SK-N-SH treated with all-trans-retinoic acid at 6 μM for 48 hours (cell line): ENCODE results near the gene RPL18.

Source experiments
- SNAI2 ChIP-seq: fragments of 250-450 bp; sonication (Bioruptor Pico); IDR thresholded peaks from 2 replicates; pipeline ENCODE4 v1.5.0; 2020; ENCODE audit warnings: mild to moderate bottlenecking, moderate library complexity
- ZFP30 ChIP-seq: fragments of 450-650 bp; formaldehyde crosslinking; IDR thresholded peaks from 2 replicates; pipeline ENCODE4 v1.5.0; 2022; ENCODE audit warnings: mild to moderate bottlenecking, moderate library complexity
- TF ChIP-seq, protein P1 (sequence below): fragments of 250-450 bp; sonication (Bioruptor Pico); IDR thresholded peaks from 2 replicates; pipeline ENCODE4 v1.8.0; 2020; ENCODE audit warnings: mild to moderate bottlenecking, moderate library complexity, borderline replicate concordance

- TF ChIP-seq ZFP30: no peak
- TF ChIP-seq SNAI2: no peak
- TF ChIP-seq, protein P1, sequence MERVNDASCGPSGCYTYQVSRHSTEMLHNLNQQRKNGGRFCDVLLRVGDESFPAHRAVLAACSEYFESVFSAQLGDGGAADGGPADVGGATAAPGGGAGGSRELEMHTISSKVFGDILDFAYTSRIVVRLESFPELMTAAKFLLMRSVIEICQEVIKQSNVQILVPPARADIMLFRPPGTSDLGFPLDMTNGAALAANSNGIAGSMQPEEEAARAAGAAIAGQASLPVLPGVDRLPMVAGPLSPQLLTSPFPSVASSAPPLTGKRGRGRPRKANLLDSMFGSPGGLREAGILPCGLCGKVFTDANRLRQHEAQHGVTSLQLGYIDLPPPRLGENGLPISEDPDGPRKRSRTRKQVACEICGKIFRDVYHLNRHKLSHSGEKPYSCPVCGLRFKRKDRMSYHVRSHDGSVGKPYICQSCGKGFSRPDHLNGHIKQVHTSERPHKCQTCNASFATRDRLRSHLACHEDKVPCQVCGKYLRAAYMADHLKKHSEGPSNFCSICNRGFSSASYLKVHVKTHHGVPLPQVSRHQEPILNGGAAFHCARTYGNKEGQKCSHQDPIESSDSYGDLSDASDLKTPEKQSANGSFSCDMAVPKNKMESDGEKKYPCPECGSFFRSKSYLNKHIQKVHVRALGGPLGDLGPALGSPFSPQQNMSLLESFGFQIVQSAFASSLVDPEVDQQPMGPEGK (CRISPR knock-in tag): no peak
These were observed 6.9 kb upstream of the RPL18 start for GRCh38 chr19:48625891-48626327.
